ENCODE results near the gene SS18L1. TPM values are rescaled to one million over a fixed set of nuclear protein-coding genes. Genes with fewer than 3 reads are reported as not detected.
"Not testable (repeated sequence)": the region's sequence is repeated elsewhere in the genome, so short reads cannot be mapped to it uniquely, and the experiment has no call there.

The SS18L1 gene
- total RNA-seq, 1 experiment from 2014 or later: 5.8 TPM

- peak; percentile 74 for DNase-seq
- no peaks in the 10 kb centered on the region for H3K9me3 ChIP-seq
- H3K4me3 ChIP-seq: peak overlapping the region; percentile 89
- no peaks in the 10 kb centered on the region for H3K27me3 ChIP-seq
- H3K36me3 ChIP-seq: peaks cover 47% of the 10 kb centered on the region
These were observed 622 bp downstream of the SS18L1 start for GRCh38 chr20:62143957-62144825.

- H3K27me3 ChIP-seq: no peaks in the 10 kb centered on the region
- H3K4me3 ChIP-seq: no peak overlapping the region
- H3K36me3 ChIP-seq: peaks cover 35% of the 10 kb centered on the region
- no peaks in the 10 kb centered on the region for H3K9me3 ChIP-seq
- DNase-seq: no peak
These were observed 2.1 kb downstream of the SS18L1 start for GRCh38 chr20:62145688-62146018.

GRCh38 chr20:62146019-62146755, 2.6 kb downstream of the SS18L1 start:
- DNase-seq: no peak
- H3K9me3 ChIP-seq: no peaks in the 10 kb centered on the region
- H3K27me3 ChIP-seq: no peaks in the 10 kb centered on the region
- no peak overlapping the region for H3K4me3 ChIP-seq
- H3K36me3 ChIP-seq: peaks cover 30% of the 10 kb centered on the region

- DNase-seq: no peak
- Histone ChIP-seq H3K27me3 (no peaks in the 10 kb centered on the region), H3K36me3 (peaks cover 22% of the 10 kb centered on the region), H3K9me3 (no peaks in the 10 kb centered on the region), H3K4me3 (no peak overlapping the region)
These were observed 3.6 kb downstream of the SS18L1 start for GRCh38 chr20:62147125-62147524.

- no peak overlapping the region for H3K4me3 ChIP-seq
These were observed 4.0 kb downstream of the SS18L1 start for GRCh38 chr20:62147528-62147927.

GRCh38 chr20:62148383-62148782, 4.8 kb downstream of the SS18L1 start:
- DNase-seq, H3K4me3 ChIP-seq: not testable (repeated sequence)

More at GRCh38 chr20:62147528-62147927, 4.0 kb downstream of the SS18L1 start:
- no peak for DNase-seq
- Histone ChIP-seq H3K36me3 (peaks cover 22% of the 10 kb centered on the region), H3K27me3 (no peaks in the 10 kb centered on the region), H3K9me3 (no peaks in the 10 kb centered on the region)

GRCh38 chr20:62148908-62149314, 5.3 kb downstream of the SS18L1 start:
- DNase-seq: no peak
- Histone ChIP-seq H3K4me3 (no peak overlapping the region), H3K36me3 (peaks cover 30% of the 10 kb centered on the region), H3K27me3 (no peaks in the 10 kb centered on the region), H3K9me3 (no peaks in the 10 kb centered on the region)

More at GRCh38 chr20:62148383-62148782, 4.8 kb downstream of the SS18L1 start:
- H3K9me3 ChIP-seq, H3K27me3 ChIP-seq: not testable (repeated sequence)
- H3K36me3 ChIP-seq: peaks cover 28% of the 10 kb centered on the region

- DNase-seq: no peak
- no peak overlapping the region for H3K4me3 ChIP-seq
- H3K27me3 ChIP-seq: no peaks in the 10 kb centered on the region
- no peaks in the 10 kb centered on the region for H3K9me3 ChIP-seq
- H3K36me3 ChIP-seq: peaks cover 35% of the 10 kb centered on the region
These were observed 6.2 kb downstream of the SS18L1 start for GRCh38 chr20:62149532-62150309.

GRCh38 chr20:62150310-62150575, 6.7 kb downstream of the SS18L1 start:
- H3K27me3 ChIP-seq: no peaks in the 10 kb centered on the region
- H3K4me3 ChIP-seq: no peak overlapping the region
- no peak for DNase-seq
- H3K9me3 ChIP-seq: no peaks in the 10 kb centered on the region
- H3K36me3 ChIP-seq: peaks cover 35% of the 10 kb centered on the region

GRCh38 chr20:62151225-62151624, 7.7 kb downstream of the SS18L1 start:
- Histone ChIP-seq H3K4me3 (no peak overlapping the region), H3K36me3 (peaks cover 36% of the 10 kb centered on the region)
- DNase-seq: no peak

GRCh38 chr20:62151835-62152364, 8.3 kb downstream of the SS18L1 start:
- H3K9me3 ChIP-seq: no peaks in the 10 kb centered on the region
- H3K4me3 ChIP-seq: no peak overlapping the region
- peaks cover 36% of the 10 kb centered on the region for H3K36me3 ChIP-seq
- H3K27me3 ChIP-seq: no peaks in the 10 kb centered on the region
- no peak for DNase-seq

More at GRCh38 chr20:62151225-62151624, 7.7 kb downstream of the SS18L1 start:
- Histone ChIP-seq H3K9me3 (no peaks in the 10 kb centered on the region), H3K27me3 (no peaks in the 10 kb centered on the region)

GRCh38 chr20:62155428-62156253, 12.1 kb downstream of the SS18L1 start:
- Histone ChIP-seq H3K4me3 (no peak overlapping the region), H3K27me3 (no peaks in the 10 kb centered on the region), H3K9me3 (no peaks in the 10 kb centered on the region), H3K36me3 (peaks cover 46% of the 10 kb centered on the region)
- peak; percentile 68 for DNase-seq

GRCh38 chr20:62156254-62156556, 12.6 kb downstream of the SS18L1 start:
- no peak for DNase-seq
- H3K36me3 ChIP-seq: peaks cover 52% of the 10 kb centered on the region
- H3K9me3 ChIP-seq: no peaks in the 10 kb centered on the region
- H3K27me3 ChIP-seq: no peaks in the 10 kb centered on the region
- H3K4me3 ChIP-seq: no peak overlapping the region

- H3K4me3 ChIP-seq: no peak overlapping the region
- peak; percentile 61 for DNase-seq
These were observed 13.2 kb downstream of the SS18L1 start for GRCh38 chr20:62156592-62157386.

GRCh38 chr20:62157387-62158087, 14.0 kb downstream of the SS18L1 start:
- Histone ChIP-seq H3K36me3 (peaks cover 56% of the 10 kb centered on the region), H3K27me3 (no peaks in the 10 kb centered on the region)
- DNase-seq: no peak

More at GRCh38 chr20:62156592-62157386, 13.2 kb downstream of the SS18L1 start:
- Histone ChIP-seq H3K9me3 (no peaks in the 10 kb centered on the region), H3K36me3 (peaks cover 57% of the 10 kb centered on the region), H3K27me3 (no peaks in the 10 kb centered on the region)

More at GRCh38 chr20:62157387-62158087, 14.0 kb downstream of the SS18L1 start:
- Histone ChIP-seq H3K9me3 (no peaks in the 10 kb centered on the region), H3K4me3 (no peak overlapping the region)

Measured in MG63 (cell line).